Spleen (tissue), 7 donors: ENCODE data around the gene WASHC2A.
"Not testable (repeated sequence)": the region's sequence is repeated elsewhere in the genome, so short reads cannot be mapped to it uniquely, and the experiment has no call there.

Experiments
- CTCF ChIP-seq, 11 experiments: fragments of 200-600 bp in 7 of 11; fragments of 450-650 bp in 4 of 11; sonication (generic) in 4 of 11; IDR thresholded peaks in 8 of 11; conservative IDR thresholded peaks in 3 of 11; 1 replicate in 7 of 11; 2 replicates in 4 of 11; pipeline versions ENCODE4 v1.4.0 to v1.8.0; 2016 to 2021; ENCODE audit warnings: antibody characterized with exemption in 11 of 11, inconsistent platforms in 4 of 11, mild to moderate bottlenecking in 1 of 11
- POLR2A ChIP-seq, 3 donors: fragments of 450-650 bp; IDR thresholded peaks; one replicate each; pipeline ENCODE4 v1.5.1; 2017; ENCODE audit warnings: antibody characterized with exemption in 3 of 3, mild to moderate bottlenecking in 1 of 3
- POLR2AphosphoS5 ChIP-seq, 3 donors: sonication (generic); formaldehyde crosslinking; IDR thresholded peaks; one replicate each; pipeline ENCODE4 v1.5.1; 2017; ENCODE audit warnings: antibody characterized with exemption in 3 of 3
- donor health status: DM: no; HTN: no; CAD: no; lungs with moderate emphysema.
- donor health status: DM: no; HTN: no; CAD: no.
- donor health status: DM: no; HTN: no; CAD: no.

- TF ChIP-seq CTCF (IDR thresholded peaks at IDR 0.05 in 8 of 11, conservative IDR thresholded peaks at IDR 0.05 in 3 of 11); POLR2A (IDR thresholded peaks at IDR 0.05); POLR2AphosphoS5 (IDR thresholded peaks at IDR 0.05): not testable (repeated sequence)
Observed at GRCh38 chr10:50157868-50158267, 90.1 kb downstream of the WASHC2A start.
